Esophagus squamous epithelium (tissue), 5 donors: ENCODE data around the gene MAGEA9B. TPM values are rescaled to one million over a fixed set of nuclear protein-coding genes. Genes with fewer than 3 reads are reported as not detected.
"Not testable (repeated sequence)": the region's sequence is repeated elsewhere in the genome, so short reads cannot be mapped to it uniquely, and the experiment has no call there.

Experiments used
- DNase-seq: peaks from one replicate; lab custom pipeline; 2025; lab: John Stamatoyannopoulos, UW
- H3K27ac ChIP-seq, 4 donors: fragments of 200-600 bp; sonication (generic); one replicate each; pipeline ENCODE4 v1.5.1; 2016 to 2019; ENCODE audit warnings: mild to moderate bottlenecking in 1 of 4
- H3K27me3 ChIP-seq, 4 donors: fragments of 200-600 bp; sonication (generic); 1 replicate in 3 of 4; 2 replicates in 1 of 4; pipeline versions ENCODE4 v1.5.1 to v1.6.0; 2017 to 2021; ENCODE audit warnings: antibody characterized with exemption in 1 of 4
- H3K36me3 ChIP-seq, 3 donors: fragments of 200-600 bp; sonication (generic); one replicate each; pipeline ENCODE4 v1.5.1; 2016 to 2019
- H3K4me1 ChIP-seq, 3 donors: fragments of 200-600 bp; sonication (generic); one replicate each; pipeline ENCODE4 v1.5.1; 2017 to 2019
- H3K4me3 ChIP-seq, 4 donors: fragments of 200-600 bp; sonication (generic); 1 replicate in 3 of 4; 2 replicates in 1 of 4; pipeline ENCODE4 v1.5.1; 2016 to 2019; ENCODE audit warnings: mild to moderate bottlenecking in 2 of 4, moderate library complexity in 1 of 4
- H3K9me3 ChIP-seq, 3 donors: fragments of 200-600 bp; sonication (generic); one replicate each; pipeline ENCODE4 v1.5.1; 2016 to 2019
- WGBS, 2 donors: methylation state at CpG; one replicate each; pipeline ENCODE4 v1.1.5; 2018; 5-methylcytosine and 5-hydroxymethylcytosine counted together
- intact Hi-C: fragments of 100-400 bp; cut with DNase I; formaldehyde crosslinking; loops from one replicate; pipeline ENCODE4 v1.15.0; 2022
- total RNA-seq, 4 donors: library from RNA; depleted of rRNA; stranded (reverse); fragments of >200 nt; gene quantifications; one replicate each; pipeline ENCODE4 v1.1.0, GENCODE V29; 2016
- donor health status: DM: yes; HTN: yes; CAD: no.

The MAGEA9B gene
- total RNA-seq, 4 donors from 2014 or later = not detected

DNA sequence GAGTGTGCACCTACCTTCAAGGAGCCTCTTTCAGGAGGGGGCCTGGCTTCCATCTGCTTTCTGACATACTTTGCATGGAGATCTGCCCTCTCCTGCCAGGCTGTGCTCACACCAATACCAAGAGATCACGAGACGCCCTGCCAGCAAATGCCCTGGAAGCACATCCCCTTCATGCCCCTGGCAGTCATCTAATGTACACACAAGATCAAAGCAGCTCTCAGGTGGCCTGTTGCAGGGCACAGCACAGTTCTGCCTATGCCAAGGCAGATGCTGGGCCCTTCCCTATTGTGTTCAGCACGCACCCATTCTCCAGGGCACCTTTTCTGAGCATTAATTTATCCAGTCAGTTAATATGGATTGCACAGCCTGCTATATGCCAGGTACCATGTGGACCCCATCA is 54.4 kb downstream of the MAGEA9B start:
- DNase-seq, H3K9me3 ChIP-seq, H3K27ac ChIP-seq, H3K27me3 ChIP-seq, H3K4me1 ChIP-seq, H3K4me3 ChIP-seq, intact Hi-C loops: not testable (repeated sequence)
- WGBS, 2 donors = no CpG with 5 or more reads among the region's 3 CpGs
- peaks cover 0 to 29% (median 0%) of the 10 kb centered on the region in 3 donors for H3K36me3 ChIP-seq

Other genes starting within 250 kb of the MAGEA9B start
- gene IDS, start 82.2 kb downstream of the MAGEA9B start, total RNA-seq = 10 to 100 TPM; 24.8 to 46.0 (median 30.4) TPM
- 10 to 100 TPM in 3 of 4 donors, 1 to 10 TPM in 1; 9.0 to 15.1 (median 12.1) TPM for gene EOLA1, start 46.4 kb downstream of the MAGEA9B start, total RNA-seq
- not detected for gene HSFX3, start 37.5 kb downstream of the MAGEA9B start, total RNA-seq
- 1 to 10 TPM in 1 of 4 donors, not detected in 3; 1.2 TPM for gene HSFX2, start 7.9 kb upstream of the MAGEA9B start, total RNA-seq
- 10 to 100 TPM in 3 of 4 donors, 1 to 10 TPM in 1; 7.9 to 19.3 (median 15.3) TPM for gene TMEM185A, start 44.3 kb upstream of the MAGEA9B start, total RNA-seq
- gene MAGEA11, start 124.6 kb upstream of the MAGEA9B start, total RNA-seq = under 1 TPM in 2 of 4 donors, not detected in 2; 0.30 to 0.44 TPM
- 1 to 10 TPM in 2 of 4 donors, under 1 TPM in 1, not detected in 1; 0.35 to 1.4 (median 1.1) TPM for gene HSFX1, start 186.6 kb upstream of the MAGEA9B start, total RNA-seq
- gene MAGEA9, start 194.5 kb upstream of the MAGEA9B start, total RNA-seq = not detected